Retinal pigment epithelial cell (primary cell): ENCODE data around the gene ZNF429.
"Not testable (repeated sequence)": the region's sequence is repeated elsewhere in the genome, so short reads cannot be mapped to it uniquely, and the experiment has no call there.

Source experiments
- DNase-seq: peaks from one replicate; pipeline ENCODE4 v3.0.0-alpha.2; 2010; ENCODE audit warnings: low read depth
- H3K4me3 ChIP-seq: 2 replicates; pipeline ENCODE4 v1.5.1; 2011; ENCODE audit warnings: mild to moderate bottlenecking, low read length, control low read depth, moderate library complexity
- CTCF ChIP-seq: conservative IDR thresholded peaks from 2 replicates; pipeline ENCODE4 v1.5.1; 2011; ENCODE audit warnings: low read depth, low read length, control low read depth, inconsistent platforms

The ZNF429 gene

GRCh38 chr19:21472507-21472906 is 32.9 kb upstream of the ZNF429 start:
- H3K4me3 ChIP-seq: no peak overlapping the region
- no peak for DNase-seq
- TF ChIP-seq CTCF: no peak

- DNase-seq: peak; percentile 57
- peak overlapping the region; percentile 79 for H3K4me3 ChIP-seq
- peak; percentile 18 for TF ChIP-seq CTCF
Observed at GRCh38 chr19:21474671-21475181, 30.7 kb upstream of the ZNF429 start.

GRCh38 chr19:21482361-21482760 is 23.0 kb upstream of the ZNF429 start:
- not testable (repeated sequence) for H3K4me3 ChIP-seq, DNase-seq

- TF ChIP-seq CTCF: peak; percentile 53
- peak; percentile 14 for DNase-seq
- no peak overlapping the region for H3K4me3 ChIP-seq
Observed at GRCh38 chr19:21482863-21483276, 22.5 kb upstream of the ZNF429 start.

GRCh38 chr19:21483589-21484170 is 21.7 kb upstream of the ZNF429 start:
- H3K4me3 ChIP-seq: peak overlapping the region; percentile 17
- peak; percentile 49 for TF ChIP-seq CTCF
- DNase-seq: no peak

GRCh38 chr19:21484631-21485030 is 20.8 kb upstream of the ZNF429 start:
- TF ChIP-seq CTCF: no peak
- no peak for DNase-seq
- no peak overlapping the region for H3K4me3 ChIP-seq

- H3K4me3 ChIP-seq: no peak overlapping the region
- DNase-seq: no peak
- TF ChIP-seq CTCF: no peak
Observed at GRCh38 chr19:21485926-21486325, 19.5 kb upstream of the ZNF429 start.
